Testis (tissue), 2 donors: Measurements from ENCODE around the gene IFITM5.

Source experiments
- POLR2A ChIP-seq: fragments of 450-650 bp; IDR thresholded peaks from one replicate; pipeline ENCODE4 v1.6.1; 2017; ENCODE audit warnings: antibody characterized with exemption, mild to moderate bottlenecking, moderate library complexity
- TF ChIP-seq, protein P1 (sequence below), 3 experiments: fragments of 450-650 bp in 2 of 3; fragments of 200-600 bp in 1 of 3; sonication (generic) in 1 of 3; IDR thresholded peaks; one replicate each; pipeline ENCODE4 v1.5.1; 2016 to 2019; ENCODE audit warnings: antibody characterized with exemption in 3 of 3, mild to moderate bottlenecking in 2 of 3, moderate library complexity in 1 of 3

DNA sequence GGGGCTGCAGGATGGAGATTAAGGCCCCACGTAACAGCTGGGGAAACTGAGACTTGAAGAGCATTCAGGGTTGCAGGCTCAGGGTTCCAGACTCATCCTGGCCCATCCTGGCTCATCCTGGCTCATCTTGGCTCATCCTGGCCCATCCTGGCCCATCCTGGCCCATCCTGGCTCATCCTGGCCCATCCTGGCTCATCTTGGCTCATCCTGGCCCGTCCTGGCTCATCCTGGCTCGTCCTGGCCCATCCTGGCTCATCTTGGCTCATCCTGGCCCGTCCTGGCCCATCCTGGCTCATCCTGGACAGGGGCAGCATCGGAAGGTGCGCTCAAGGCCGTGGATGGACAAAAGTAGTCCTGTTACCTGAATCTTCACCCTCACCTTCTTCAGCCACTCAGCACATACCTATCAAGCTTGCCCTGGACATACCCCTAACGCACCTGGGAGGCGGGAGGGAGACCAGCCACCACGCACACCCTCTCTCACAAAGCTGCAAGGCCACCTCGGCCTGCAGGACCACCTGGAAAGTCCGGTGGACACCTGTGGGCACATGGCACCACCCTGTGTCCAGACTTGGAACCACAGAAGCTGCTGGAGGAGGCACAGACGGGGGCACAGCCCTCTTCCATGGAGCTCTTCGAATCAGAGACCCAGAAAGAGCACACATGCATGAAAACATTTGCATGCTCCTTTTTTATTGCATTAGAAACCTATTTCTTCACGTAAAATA lies 41.4 kb downstream of the IFITM5 start:
- TF ChIP-seq, protein P1, sequence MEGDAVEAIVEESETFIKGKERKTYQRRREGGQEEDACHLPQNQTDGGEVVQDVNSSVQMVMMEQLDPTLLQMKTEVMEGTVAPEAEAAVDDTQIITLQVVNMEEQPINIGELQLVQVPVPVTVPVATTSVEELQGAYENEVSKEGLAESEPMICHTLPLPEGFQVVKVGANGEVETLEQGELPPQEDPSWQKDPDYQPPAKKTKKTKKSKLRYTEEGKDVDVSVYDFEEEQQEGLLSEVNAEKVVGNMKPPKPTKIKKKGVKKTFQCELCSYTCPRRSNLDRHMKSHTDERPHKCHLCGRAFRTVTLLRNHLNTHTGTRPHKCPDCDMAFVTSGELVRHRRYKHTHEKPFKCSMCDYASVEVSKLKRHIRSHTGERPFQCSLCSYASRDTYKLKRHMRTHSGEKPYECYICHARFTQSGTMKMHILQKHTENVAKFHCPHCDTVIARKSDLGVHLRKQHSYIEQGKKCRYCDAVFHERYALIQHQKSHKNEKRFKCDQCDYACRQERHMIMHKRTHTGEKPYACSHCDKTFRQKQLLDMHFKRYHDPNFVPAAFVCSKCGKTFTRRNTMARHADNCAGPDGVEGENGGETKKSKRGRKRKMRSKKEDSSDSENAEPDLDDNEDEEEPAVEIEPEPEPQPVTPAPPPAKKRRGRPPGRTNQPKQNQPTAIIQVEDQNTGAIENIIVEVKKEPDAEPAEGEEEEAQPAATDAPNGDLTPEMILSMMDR (IDR thresholded peaks at IDR 0.05): no peak
- no peak for TF ChIP-seq POLR2A
